GM12801 (cell line): ENCODE data around the gene RUNX2.

Experiments used
- CTCF ChIP-seq: IDR thresholded peaks from one replicate; pipeline ENCODE4 v1.5.1; 2011; ENCODE audit warnings: control low read depth; ENCODE audit not compliant: insufficient read length; ENCODE audit errors: extremely low read depth

The RUNX2 gene

GRCh38 chr6:45416700-45417099, 88.6 kb downstream of the RUNX2 start:
- TF ChIP-seq CTCF = no peak

- no peak for TF ChIP-seq CTCF
These were observed 89.3 kb downstream of the RUNX2 start for GRCh38 chr6:45417436-45417835.

GRCh38 chr6:45419571-45420082, 91.5 kb downstream of the RUNX2 start:
- no peak for TF ChIP-seq CTCF

GRCh38 chr6:45420083-45420908, 92.2 kb downstream of the RUNX2 start:
- no peak for TF ChIP-seq CTCF

GRCh38 chr6:45420909-45421708, 93.0 kb downstream of the RUNX2 start:
- TF ChIP-seq CTCF = no peak

DNA sequence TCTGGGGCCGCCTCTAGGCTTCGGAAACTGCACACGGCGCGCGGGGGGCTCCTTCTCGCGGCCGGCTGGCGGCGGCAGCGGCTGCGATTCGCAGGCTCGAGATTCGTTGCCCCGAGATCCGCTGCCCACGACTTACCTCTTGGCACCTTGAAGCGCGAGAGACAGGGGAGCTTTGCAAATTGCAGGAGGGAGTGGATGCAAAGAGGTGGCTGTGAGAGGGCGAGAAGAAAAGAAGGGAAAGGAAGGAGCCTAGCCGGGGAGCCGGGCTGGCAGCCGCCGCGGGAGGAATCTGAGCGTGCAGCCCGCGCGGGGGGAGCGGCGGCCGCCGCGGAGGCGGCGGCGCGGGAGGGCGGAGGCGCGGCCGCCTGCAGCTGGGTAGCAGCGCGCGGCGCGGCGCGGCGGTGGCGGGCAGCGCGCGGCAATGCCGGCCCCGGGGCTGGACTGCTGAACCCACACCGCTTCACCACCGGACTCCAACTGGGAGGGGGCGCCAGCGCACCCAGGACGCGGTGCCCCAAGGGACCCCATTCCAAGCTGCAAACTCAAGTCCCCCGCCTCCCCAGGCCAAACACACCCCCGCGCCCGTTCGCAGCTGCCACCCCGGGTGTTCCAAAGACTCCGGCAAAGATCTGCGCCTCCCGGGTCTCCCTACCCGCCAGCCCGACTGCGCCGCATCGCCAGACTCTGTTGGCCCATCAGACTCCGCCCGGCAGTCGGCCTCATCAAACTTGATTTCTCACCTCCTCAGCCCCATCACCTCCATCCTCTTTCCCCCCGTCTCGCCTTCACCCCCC, 93.8 kb downstream of the RUNX2 start:
- no peak for TF ChIP-seq CTCF
